HG03039 (cell line): Measurements from ENCODE around the gene FTCD.

Experiments
- ATAC-seq: cut with Tn5 transposase; IDR thresholded peaks from one replicate; pipeline ENCODE4 v1.9.1; 2021; ENCODE audit warnings: mild to moderate bottlenecking, moderate library complexity; ENCODE audit not compliant: unreplicated experiment

Gene FTCD

GRCh38 chr21:46124926-46125845 is 30.2 kb downstream of the FTCD start:
- no peak for ATAC-seq

- no peak for ATAC-seq
Measured at GRCh38 chr21:46124083-46124925, 31.1 kb downstream of the FTCD start.

DNA sequence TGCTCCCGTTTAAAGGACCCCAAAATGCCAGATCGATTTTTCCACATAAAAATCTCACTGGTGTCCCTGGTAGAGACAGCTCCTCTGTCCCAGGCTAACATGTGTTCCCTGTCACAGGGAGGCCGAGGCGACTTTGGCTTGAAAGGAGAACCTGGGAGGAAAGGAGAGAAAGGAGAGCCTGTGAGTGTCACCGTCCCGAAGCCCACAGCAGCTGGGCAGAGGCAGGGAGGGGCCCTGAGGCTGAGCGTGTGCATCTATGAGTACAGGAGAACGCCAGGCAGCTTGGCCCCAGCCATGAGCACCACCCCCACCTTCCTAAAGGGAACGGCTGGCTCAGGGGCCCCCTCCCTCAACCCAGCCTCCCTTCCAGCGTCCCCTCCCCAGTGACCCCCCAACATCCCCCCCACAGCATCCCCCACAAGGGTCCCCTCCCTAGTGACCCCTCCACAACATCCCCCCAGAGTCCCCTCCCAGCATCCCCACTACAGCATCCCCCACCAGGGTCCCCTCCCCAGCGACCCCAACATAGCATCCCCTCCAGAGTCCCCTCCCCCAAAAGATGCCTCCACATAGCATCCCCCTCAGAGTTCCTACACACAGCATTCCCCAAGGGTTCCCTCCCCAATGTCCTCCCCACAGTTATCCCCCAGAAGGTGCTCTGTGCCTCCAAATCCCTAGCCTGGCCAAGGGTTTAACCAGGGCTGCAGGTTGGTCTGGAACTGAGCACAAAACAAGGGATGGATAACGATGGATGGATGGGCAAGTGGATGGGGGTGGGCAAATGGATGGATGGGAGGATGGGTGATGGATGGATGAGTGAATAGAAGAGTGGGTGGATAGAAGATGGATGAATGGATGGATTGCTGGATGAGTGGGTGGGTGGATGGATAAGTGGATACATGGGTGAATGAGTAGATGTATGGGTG is 32.4 kb downstream of the FTCD start:
- no peak for ATAC-seq

DNA sequence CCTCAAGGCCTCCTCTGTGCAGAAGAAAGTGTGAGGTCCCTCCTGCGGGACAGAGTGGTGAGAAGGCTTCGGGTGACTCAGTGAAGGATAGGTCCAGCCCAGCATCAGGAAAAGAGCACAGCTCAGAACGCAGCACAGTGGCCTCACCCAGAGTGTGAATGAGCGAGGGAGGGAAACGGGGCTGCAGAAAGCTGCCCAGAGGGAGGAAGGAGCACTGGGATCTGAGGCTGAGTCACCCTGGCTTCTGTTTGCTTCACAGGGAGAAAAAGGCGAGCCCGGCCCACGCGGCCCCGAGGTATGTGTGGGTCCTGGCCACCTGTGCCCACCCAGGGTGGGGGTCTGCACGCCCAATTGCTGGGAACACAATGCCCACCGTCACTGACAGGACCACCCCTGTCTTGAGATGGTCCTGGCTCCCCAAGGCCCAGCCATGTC is 33.1 kb downstream of the FTCD start:
- no peak for ATAC-seq

DNA sequence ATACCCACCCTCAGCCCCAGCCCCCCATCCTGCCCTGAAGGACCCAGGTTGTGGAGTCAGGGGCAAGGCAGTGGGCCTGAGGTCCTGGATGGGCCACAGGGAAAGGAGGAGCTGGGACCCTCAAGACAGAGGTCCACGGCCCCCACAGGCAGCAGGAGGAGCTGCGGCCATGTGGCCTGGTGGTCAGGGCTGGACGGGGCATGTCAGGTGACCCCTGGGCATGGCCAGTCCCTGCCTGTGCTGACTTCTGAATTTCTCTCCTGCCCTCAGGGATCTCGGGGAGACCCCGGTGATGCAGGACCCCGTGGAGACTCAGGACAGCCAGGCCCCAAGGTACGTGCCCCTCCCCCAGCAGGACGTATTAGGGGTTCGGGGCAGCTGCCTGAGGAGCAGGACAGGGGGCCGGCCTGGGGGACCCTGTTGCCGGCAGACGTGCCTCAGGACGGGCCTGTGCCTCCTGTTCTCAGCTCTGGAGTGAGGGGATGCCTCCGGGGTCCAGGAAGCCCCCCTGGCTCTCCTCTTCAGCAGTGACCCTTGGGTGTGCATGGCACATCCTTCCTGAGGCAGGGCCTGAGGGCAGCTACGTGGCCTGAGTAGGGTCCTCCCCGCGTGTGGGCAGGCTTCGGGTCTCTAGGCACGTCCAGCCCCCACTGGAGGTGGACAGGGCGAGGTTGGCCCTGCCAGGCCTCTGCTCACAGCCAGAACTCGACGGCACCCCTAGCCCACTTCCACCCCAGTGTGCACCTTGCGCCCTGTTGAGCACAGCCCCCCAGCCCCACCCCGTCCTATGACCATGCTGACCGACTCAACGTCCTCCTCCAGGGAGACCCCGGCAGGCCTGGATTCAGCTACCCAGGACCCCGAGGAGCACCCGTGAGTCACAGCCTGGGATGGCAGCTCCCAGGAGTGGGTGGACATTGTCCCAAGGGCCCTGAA is 33.8 kb downstream of the FTCD start:
- ATAC-seq: no peak

DNA sequence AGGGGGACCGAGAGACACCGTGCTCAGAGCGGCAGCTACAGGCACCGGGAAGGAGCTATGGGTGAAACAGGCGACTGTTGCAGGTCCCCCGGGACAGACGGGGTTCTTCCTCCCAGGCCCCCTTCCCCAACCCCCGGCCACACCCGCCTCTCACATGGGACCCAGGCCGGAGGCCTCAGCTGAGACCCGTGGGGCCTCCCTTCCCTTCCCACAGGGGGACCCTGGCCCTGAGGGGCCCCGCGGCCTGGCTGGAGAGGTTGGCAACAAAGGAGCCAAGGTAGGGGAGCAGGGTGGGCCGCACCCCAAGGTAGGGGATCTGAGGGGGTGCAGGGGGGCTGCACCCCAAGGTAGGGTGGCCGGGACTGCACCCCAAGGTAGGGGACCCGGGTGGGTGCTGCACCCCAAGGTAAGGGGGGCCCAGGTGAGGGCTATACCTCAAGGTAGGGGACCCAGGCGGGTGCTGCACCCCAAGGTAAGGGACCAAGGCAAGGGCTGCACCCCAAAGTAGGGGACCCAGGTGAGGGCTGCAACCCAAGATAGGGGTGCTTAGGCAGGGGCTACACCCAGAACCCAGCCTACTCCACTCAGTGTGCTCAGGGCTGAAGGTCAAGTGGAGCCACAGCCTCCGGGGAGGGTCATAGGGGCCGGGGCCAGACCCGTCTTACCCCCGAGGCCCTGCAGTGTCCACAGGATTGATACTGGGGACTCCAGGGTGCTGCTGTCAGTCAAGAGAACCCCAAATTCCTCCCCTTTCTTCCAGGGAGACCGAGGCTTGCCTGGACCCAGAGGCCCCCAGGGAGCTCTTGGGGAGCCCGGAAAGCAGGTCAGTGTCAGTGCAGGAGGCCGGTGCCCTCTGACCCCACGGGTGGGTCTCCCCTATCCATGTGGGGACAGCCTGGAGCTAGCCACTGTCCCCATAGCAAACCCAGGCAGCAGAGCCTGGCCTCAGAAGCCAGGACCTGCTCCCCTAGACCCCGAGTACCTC is 34.8 kb downstream of the FTCD start:
- ATAC-seq: no peak

DNA sequence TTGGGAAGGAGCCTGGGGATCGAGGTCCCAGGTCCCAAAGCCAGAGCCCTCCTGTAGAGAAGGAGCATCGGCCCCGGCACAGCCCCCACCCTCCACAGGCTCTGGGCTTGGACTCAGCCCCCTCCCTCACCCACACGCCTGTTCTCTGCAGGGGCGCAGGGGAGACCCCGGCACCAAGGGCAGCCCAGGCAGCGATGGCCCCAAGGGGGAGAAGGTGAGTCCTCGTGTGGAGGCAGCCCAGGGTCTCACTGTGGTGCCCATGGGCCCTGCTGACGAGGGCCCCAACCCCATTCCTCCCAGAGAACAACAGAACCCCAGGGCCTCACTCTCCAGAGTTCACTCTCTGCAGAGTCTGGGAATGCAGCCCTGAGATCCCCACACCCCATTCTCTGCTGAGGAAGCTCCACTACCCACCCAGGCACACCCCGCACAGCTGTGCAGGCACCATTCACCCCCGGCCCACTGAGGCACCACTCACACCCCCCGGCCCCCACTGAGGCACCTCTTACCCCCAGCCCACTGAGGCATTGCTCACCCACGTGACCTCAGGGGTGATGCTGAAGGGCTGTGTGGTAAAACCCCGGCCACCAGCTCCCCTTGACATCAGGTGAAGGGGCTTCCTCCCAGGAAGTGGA is 35.6 kb downstream of the FTCD start:
- ATAC-seq: no peak

GRCh38 chr21:46119144-46119636 is 36.2 kb downstream of the FTCD start:
- no peak for ATAC-seq

GRCh38 chr21:46118316-46119143 is 36.8 kb downstream of the FTCD start:
- no peak for ATAC-seq

DNA sequence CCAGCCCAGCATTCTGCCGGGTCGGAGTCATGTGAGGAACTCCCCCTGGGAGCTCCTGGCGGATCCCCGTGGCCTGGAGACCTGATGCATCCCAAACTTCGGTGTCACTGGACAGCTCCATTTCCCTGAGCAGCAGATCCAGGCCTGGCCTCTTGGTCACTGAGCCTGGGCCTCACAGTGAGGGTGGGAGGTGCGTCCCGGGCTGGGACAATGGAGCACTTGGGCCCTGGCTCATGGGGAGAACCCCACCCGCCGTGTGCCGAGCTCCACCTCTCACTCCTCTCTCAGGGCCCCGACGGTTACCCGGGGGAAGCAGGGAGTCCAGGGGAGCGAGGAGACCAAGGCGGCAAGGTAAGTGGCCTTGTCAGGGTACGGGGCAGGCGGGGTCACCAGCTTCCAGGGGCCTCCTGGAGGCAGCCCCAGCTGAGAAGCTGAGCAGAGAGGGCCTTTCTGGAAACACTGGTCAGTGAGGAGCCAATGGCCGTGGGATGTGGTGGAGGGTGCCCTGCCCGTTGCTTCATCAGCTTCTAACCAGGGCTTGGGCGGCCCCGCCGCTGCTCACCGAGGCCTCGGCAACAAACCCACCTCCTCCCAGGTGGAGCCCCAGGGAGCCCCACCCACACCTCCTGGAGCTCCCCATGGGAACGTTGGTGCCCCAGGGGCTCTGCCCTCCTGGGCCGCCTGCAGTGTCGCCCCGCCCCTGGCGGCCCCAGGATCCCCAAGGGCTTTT is 37.6 kb downstream of the FTCD start:
- no peak for ATAC-seq

DNA sequence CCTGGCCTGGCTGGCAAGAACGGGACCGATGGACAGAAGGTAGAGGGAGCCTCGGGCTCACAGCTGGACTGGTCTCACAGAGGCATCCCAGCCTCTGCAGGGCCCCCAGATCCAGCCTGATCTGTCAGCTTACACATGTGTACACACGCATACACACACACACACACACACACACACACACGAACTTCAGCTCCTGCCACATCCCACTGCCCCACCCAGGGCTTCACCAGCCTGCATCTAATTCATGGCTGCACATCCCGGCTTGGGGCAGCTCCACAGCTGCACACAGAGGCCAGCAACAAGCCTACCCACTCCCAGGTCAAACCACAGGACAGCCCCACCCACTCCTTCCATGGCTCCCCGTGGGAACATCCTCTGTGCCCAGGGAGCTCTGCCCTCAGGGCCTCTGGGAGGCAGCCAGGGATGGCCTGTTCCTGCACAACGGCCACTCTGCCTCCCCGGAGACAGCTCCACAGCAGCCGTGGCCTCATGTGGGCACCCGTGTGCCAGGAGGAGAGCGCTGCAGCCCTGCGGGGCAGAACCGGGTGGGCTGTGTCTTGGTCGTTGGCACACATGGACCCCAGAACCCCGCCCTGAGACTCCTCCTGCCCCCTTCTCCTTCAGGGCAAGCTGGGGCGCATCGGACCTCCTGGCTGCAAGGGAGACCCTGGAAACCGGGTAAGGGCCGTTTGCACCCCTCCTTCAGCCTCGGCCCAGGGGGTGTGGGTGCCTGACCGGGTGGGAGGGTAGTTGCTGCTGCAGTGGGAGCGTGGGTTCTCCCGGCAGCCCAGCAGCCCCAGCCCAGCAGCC is 38.4 kb downstream of the FTCD start:
- no peak for ATAC-seq

DNA sequence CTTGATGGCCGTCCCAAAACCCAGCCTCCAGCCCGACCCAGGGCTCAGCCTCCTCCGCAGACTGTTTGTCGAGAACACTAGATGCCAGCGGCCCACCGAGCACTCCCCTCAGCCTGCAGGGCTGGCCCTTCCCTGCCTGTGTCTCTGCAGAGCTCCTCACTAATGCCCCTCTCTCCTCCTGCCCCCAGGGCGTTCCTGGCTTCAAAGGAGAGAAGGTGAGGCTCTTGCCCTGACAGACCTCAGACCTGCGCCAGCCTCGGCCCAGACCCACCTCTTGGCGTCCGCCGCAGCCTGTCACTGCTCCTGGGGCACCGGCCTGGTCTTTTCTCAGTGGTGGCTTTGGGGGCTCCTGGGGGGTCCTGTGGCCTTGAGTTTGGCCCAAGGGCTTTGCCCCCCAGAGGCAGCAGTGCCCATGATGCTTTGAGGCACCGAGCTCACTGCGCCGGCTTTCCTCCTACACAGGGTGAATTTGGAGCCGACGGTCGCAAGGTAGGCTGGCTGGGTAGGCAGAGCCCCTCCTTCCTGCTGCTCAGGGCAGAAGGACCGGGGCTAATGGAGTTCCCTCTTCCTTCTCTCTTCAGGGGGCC is 39.1 kb downstream of the FTCD start:
- no peak for ATAC-seq

- no peak for ATAC-seq
Measured at GRCh38 chr21:46115441-46116188, 39.8 kb downstream of the FTCD start.

DNA sequence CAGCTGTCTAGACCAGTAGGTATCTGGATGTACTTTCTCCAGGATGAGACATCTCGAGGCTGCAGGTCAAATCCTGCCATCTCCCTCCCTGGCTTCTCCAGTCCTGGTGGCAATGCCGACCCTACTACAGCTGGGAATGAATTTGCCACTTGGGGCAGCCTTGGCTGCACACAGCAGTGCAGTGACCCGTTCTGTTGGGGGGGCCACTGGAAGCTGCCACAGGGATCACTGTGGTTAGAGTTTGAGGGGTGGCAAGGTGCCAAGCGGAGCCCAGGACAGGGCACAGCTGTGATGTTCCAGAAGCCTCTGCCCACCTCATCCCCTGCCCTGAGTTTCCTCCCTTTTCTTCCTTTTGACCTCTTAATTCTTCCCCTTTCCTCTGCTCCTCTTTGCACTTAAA is 40.4 kb downstream of the FTCD start:
- ATAC-seq: no peak
